ENCODE measurements around the gene PROM2. TPM values are rescaled to one million over a fixed set of nuclear protein-coding genes. Genes with fewer than 3 reads are reported as not detected.

The PROM2 gene
- total and polyA plus RNA-seq, 7 donors = 0.18 to 1.4 (median 0.82) TPM

DNA sequence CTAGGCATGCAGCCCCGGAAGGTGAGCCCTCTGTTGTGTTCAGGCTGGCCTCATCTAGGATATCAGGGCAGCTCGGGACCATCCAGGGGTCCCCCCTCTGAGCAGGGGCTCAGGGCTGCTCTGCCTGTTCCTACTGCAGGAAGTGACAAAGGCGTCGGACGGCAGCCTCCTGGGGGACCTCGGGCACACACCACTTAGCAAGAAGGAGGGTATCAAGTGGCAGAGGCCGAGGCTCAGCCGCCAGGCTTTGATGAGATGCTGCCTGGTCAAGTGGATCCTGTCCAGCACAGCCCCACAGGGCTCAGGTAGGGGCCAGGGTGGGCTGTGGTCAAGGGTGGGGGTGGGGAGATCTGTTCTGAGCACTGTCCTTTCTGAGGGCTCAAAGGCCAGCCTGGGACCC lies 36.0 kb downstream of the PROM2 start:
- DNase-seq (no peak), ATAC-seq (no peak)
- Histone ChIP-seq H3K9me3 (no peaks in the 10 kb centered on the region), H3K4me3 (no peak overlapping the region), H3K4me1 (no peaks in the 10 kb centered on the region), H3K27ac (no peak overlapping the region), H3K36me3 (ENCODE audit: insufficient read depth in 1 of 2, low read depth in 1 of 2) (no peaks in the 10 kb centered on the region), H3K27me3 (ENCODE audit: insufficient read depth in 3 of 3, low read length in 2 of 3) (peaks cover 0 to 48% (median 8%) of the 10 kb centered on the region in 3 donors)
- TF ChIP-seq, protein P1, sequence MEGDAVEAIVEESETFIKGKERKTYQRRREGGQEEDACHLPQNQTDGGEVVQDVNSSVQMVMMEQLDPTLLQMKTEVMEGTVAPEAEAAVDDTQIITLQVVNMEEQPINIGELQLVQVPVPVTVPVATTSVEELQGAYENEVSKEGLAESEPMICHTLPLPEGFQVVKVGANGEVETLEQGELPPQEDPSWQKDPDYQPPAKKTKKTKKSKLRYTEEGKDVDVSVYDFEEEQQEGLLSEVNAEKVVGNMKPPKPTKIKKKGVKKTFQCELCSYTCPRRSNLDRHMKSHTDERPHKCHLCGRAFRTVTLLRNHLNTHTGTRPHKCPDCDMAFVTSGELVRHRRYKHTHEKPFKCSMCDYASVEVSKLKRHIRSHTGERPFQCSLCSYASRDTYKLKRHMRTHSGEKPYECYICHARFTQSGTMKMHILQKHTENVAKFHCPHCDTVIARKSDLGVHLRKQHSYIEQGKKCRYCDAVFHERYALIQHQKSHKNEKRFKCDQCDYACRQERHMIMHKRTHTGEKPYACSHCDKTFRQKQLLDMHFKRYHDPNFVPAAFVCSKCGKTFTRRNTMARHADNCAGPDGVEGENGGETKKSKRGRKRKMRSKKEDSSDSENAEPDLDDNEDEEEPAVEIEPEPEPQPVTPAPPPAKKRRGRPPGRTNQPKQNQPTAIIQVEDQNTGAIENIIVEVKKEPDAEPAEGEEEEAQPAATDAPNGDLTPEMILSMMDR (IDR thresholded peaks at IDR 0.05) = no peak
- WGBS, 3 donors = 71 to 74% (median 72%) methylated on average over 8 of the region's 8 CpGs
- intact Hi-C loops (cut with DNase I) = loop anchor here in 1 of 2 donors (10.0 kb wide), 1 partner anchor 115 kb away; no protein-coding TSS in a partner anchor

GRCh38 chr2:95310651-95311050 lies 36.4 kb downstream of the PROM2 start:
- TF ChIP-seq, protein P1 (IDR thresholded peaks at IDR 0.05) = no peak
- Histone ChIP-seq H3K27ac (no peak overlapping the region), H3K4me1 (no peaks in the 10 kb centered on the region), H3K27me3 (ENCODE audit: insufficient read depth in 3 of 3, low read length in 2 of 3) (peaks cover 0 to 47% (median 8%) of the 10 kb centered on the region in 3 donors), H3K36me3 (ENCODE audit: insufficient read depth in 1 of 2, low read depth in 1 of 2) (no peaks in the 10 kb centered on the region), H3K4me3 (no peak overlapping the region), H3K9me3 (no peaks in the 10 kb centered on the region)
- DNase-seq = no peak
- intact Hi-C loops (cut with DNase I) = loop anchor here in 1 of 2 donors (10.0 kb wide), 1 partner anchor 116 kb away; no protein-coding TSS in a partner anchor
- 80 to 92% (median 82%) methylated on average over 4 of the region's 4 CpGs for WGBS, 3 donors
- ATAC-seq = no peak

- Histone ChIP-seq H3K9me3 (no peaks in the 10 kb centered on the region), H3K36me3 (ENCODE audit: insufficient read depth in 1 of 2, low read depth in 1 of 2) (no peaks in the 10 kb centered on the region), H3K4me3 (no peak overlapping the region), H3K27me3 (ENCODE audit: insufficient read depth in 3 of 3, low read length in 2 of 3) (peaks cover 0 to 34% (median 10%) of the 10 kb centered on the region in 3 donors), H3K27ac (no peak overlapping the region), H3K4me1 (no peaks in the 10 kb centered on the region)
- WGBS, 3 donors = 72 to 75% (median 73%) methylated on average over 26 of the region's 26 CpGs
- TF ChIP-seq, protein P1 (IDR thresholded peaks at IDR 0.05) = no peak
- intact Hi-C loops (cut with DNase I) = loop anchor here in 1 of 2 donors (10.0 kb wide), 1 partner anchor 117 kb away; no protein-coding TSS in a partner anchor
- DNase-seq (no peak), ATAC-seq (no peak)
Observed at GRCh38 chr2:95311815-95312542, 37.7 kb downstream of the PROM2 start.

DNA sequence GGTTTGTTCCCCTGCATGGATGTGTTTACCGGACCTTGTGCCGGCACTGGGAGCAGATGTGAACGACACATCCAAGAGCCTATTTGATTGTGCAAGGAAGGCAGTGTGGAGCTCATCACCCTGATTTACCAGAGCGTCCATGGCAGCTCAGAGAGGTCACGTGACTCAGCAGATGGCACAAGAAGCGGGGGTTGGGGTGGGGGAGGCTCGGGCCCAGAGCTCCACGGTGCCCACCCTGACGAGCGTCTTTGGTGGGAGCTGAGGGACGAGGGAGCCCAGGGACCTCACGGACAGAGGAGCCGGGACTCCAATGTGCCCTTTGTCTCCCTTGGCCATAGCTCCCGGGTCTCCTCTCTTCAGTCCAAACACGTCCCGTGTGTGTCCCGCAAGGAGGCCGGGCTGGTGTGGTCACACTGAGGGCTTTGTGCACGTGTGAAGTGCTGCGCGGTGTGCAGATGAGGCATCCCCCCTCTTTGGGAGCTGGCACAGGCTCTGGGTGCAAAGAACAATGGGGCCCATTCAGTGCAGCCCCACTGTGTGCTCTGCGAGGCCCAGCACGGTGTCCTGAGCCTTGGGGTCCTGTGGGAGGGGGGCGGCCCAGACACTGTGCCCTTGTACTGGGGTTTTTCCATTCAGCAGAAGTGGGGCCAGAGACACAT lies 38.4 kb downstream of the PROM2 start:
- H3K4me1 ChIP-seq = no peaks in the 10 kb centered on the region
- intact Hi-C loops (cut with DNase I) = loop anchor here in 1 of 2 donors (10.0 kb wide), 1 partner anchor 118 kb away; no protein-coding TSS in a partner anchor
- TF ChIP-seq, protein P1 (IDR thresholded peaks at IDR 0.05) = no peak
- no peaks in the 10 kb centered on the region for H3K9me3 ChIP-seq
- H3K4me3 ChIP-seq = no peak overlapping the region
- H3K27ac ChIP-seq = no peak overlapping the region
- H3K27me3 ChIP-seq (ENCODE audit: insufficient read depth in 3 of 3, low read length in 2 of 3) = peaks cover 0 to 27% (median 9%) of the 10 kb centered on the region in 3 donors
- ATAC-seq = no peak
- no peaks in the 10 kb centered on the region for H3K36me3 ChIP-seq (ENCODE audit: insufficient read depth in 1 of 2, low read depth in 1 of 2)
- DNase-seq = no peak
- 38 to 68% (median 49%) methylated on average over 24 of the region's 24 CpGs for WGBS, 3 donors

All from psoas muscle (tissue), 8 donors.